Skeletal muscle tissue (tissue), 4 donors: ENCODE measurements around the gene SNX1. TPM values are rescaled to one million over a fixed set of nuclear protein-coding genes. Genes with fewer than 3 reads are reported as not detected.

Experiments used
- H3K27ac ChIP-seq: one replicate; pipeline ENCODE4 v1.7.0; 2013; ENCODE audit warnings: mild to moderate bottlenecking, low read depth, low read length, inconsistent platforms
- H3K27me3 ChIP-seq, 3 donors: one replicate each; pipeline ENCODE4 v1.7.0; 2013; ENCODE audit warnings: low read length in 3 of 3; ENCODE audit not compliant: control insufficient read depth in 3 of 3, insufficient read depth in 3 of 3
- H3K36me3 ChIP-seq, 3 donors: one replicate each; pipeline ENCODE4 v1.7.0; 2013; ENCODE audit warnings: low read length in 3 of 3; ENCODE audit not compliant: control insufficient read depth in 3 of 3, insufficient read depth in 3 of 3
- H3K4me1 ChIP-seq, 3 donors: one replicate each; pipeline ENCODE4 v1.7.0; 2013; ENCODE audit warnings: low read length in 3 of 3, mild to moderate bottlenecking in 3 of 3; ENCODE audit not compliant: control insufficient read depth in 3 of 3, insufficient read depth in 3 of 3
- H3K4me3 ChIP-seq, 3 donors: one replicate each; pipeline ENCODE4 v1.7.0; 2013; ENCODE audit warnings: low read length in 3 of 3
- H3K9ac ChIP-seq, 3 donors: one replicate each; pipeline ENCODE4 v1.7.0; 2013; ENCODE audit warnings: low read length in 3 of 3, mild to moderate bottlenecking in 3 of 3, moderate library complexity in 2 of 3, low read depth in 1 of 3
- H3K9me3 ChIP-seq, 3 donors: one replicate each; pipeline ENCODE4 v1.7.0; 2013; ENCODE audit warnings: low read length in 3 of 3; ENCODE audit not compliant: control insufficient read depth in 3 of 3
- total RNA-seq: library from RNA; depleted of rRNA; stranded (reverse); fragments of >200 nt; gene quantifications from one replicate; pipeline ENCODE4 v1.2.3, GENCODE V29; 2014
- donor health status: Osteomylitis.

Gene SNX1
- total RNA-seq, 1 donor from 2014 or later, result 26.6 TPM

GRCh38 chr15:64158363-64159134, 62.8 kb downstream of the SNX1 start:
- Histone ChIP-seq H3K27me3 (no peaks in the 10 kb centered on the region), H3K4me3 (no peak overlapping the region), H3K4me1 (peaks cover 13 to 30% (median 18%) of the 10 kb centered on the region in 3 donors), H3K36me3 (peaks cover 52 to 57% (median 56%) of the 10 kb centered on the region in 3 donors), H3K9ac (peak overlapping the region in 1 of 3 donors; percentile 20), H3K27ac (no peak overlapping the region), H3K9me3 (no peaks in the 10 kb centered on the region)

DNA sequence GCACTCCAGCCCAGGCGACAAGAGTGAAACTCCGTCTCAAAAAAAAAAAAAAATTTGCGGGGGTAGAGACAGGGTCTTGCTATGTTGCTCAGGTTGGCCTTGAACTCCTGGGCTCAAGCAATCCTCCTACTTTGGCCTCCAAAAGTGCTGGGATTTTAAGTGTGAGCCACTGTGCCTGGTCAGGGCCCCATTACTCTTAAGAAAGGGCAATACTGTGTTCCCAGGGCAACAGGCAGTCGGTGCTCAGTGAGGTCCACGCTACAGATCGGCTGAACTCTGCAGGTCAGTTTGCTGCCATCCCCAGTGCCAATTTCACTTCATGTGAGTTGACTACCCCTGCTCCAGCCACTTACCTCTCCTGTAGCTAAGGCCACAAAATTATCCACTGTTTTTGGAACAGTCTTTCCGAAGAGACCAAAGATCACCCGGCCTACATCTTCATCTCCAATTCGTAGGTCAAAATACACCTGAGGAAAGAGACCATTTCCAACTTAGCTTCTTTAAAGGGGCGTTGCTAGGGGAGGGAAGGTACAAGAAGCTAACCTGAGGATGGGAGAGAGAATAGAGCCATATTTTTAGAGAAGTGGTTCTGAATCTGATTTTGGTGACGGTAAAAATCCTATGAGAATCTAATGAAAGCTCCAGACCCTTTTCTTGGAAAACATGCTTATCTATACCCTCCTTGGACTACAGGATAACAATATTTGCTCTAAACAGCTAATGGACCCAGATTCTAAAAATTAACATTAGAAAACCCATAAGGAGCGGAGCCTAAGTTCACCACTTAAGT, 66.1 kb downstream of the SNX1 start:
- H3K4me3 ChIP-seq, result peak overlapping the region; percentile 93 to 97 (median 94)
- peak overlapping the region; percentile 82 for H3K27ac ChIP-seq
- H3K9ac ChIP-seq, result peak overlapping the region; percentile 82 to 93 (median 92)
- H3K4me1 ChIP-seq, result peaks cover 21 to 33% (median 22%) of the 10 kb centered on the region in 3 donors
- H3K9me3 ChIP-seq, result no peaks in the 10 kb centered on the region
- peaks cover 33 to 38% (median 36%) of the 10 kb centered on the region in 3 donors for H3K36me3 ChIP-seq
- no peaks in the 10 kb centered on the region for H3K27me3 ChIP-seq

- H3K9me3 ChIP-seq, result no peaks in the 10 kb centered on the region
- peaks cover 21 to 33% (median 22%) of the 10 kb centered on the region in 3 donors for H3K4me1 ChIP-seq
- peak overlapping the region; percentile 82 for H3K27ac ChIP-seq
- H3K27me3 ChIP-seq, result no peaks in the 10 kb centered on the region
- peaks cover 28 to 32% (median 31%) of the 10 kb centered on the region in 3 donors for H3K36me3 ChIP-seq
- H3K4me3 ChIP-seq, result peak overlapping the region; percentile 93 to 97 (median 94)
- H3K9ac ChIP-seq, result peak overlapping the region; percentile 82 to 93 (median 92)
These were observed 66.7 kb downstream of the SNX1 start for GRCh38 chr15:64162478-64162868.

DNA sequence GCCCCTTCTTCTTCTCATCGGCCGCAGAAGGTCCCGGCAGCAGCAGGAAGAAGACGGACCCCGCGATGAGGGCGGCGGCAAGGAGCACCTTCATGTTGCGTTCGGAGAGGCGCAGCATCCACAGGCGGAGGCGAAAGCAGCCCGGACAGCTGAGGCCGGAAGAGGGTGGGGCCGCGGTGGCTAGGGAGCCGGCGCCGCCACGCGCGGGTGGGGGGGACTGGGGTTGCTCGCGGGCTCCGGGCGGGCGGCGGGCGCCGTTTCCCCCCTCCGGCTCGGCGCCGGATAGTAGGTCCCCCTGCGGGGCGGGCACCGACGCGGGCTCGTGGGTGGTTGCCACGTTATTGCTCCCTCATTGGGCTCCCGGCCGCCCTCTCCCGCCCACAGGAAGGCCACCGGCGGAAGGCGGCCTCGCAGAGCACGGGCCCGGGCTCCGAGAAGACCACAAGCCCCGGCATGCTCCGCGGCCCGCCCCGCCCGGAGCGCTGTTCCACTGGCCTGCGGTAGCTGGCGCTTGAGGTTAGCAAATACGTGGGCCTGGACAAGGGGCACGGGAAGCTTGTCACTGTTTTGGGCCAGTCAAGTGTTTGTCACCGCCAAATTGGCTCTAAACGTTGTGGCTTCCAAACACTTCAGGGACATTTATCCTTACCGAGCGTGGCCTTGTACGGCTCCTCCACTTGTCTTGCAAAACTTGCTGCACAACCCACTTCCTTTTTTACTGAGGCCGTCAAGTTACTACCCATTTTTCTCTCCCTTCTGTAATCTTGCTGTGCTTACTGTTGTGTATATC, 67.3 kb downstream of the SNX1 start, which contains the start of gene PPIB:
Gene PPIB (minus strand): TSS at position 154 of the 790 bp plus-strand sequence. CDS start 36 bp downstream, at position 118.
- H3K4me1 ChIP-seq, result peaks cover 21 to 33% (median 22%) of the 10 kb centered on the region in 3 donors
- H3K27me3 ChIP-seq, result no peaks in the 10 kb centered on the region
- H3K4me3 ChIP-seq, result peak within 1 kb of the TSS; percentile 93 to 97 (median 94)
- H3K27ac ChIP-seq, result peak within 1 kb of the TSS; percentile 90
- peak within 1 kb of the TSS; percentile 82 to 93 (median 92) for H3K9ac ChIP-seq
- no peaks in the 10 kb centered on the region for H3K9me3 ChIP-seq
- peaks cover 22 to 26% (median 25%) of the 10 kb centered on the region in 3 donors for H3K36me3 ChIP-seq

GRCh38 chr15:64163659-64164362, 68.0 kb downstream of the SNX1 start:
- peak overlapping the region; percentile 76 to 88 (median 84) for H3K4me3 ChIP-seq
- H3K36me3 ChIP-seq, result peaks cover 15 to 18% (median 17%) of the 10 kb centered on the region in 3 donors
- H3K27me3 ChIP-seq, result no peaks in the 10 kb centered on the region
- H3K27ac ChIP-seq, result peak overlapping the region; percentile 90
- H3K9ac ChIP-seq, result peak overlapping the region; percentile 71 to 91 (median 82)
- no peaks in the 10 kb centered on the region for H3K9me3 ChIP-seq
- H3K4me1 ChIP-seq, result peaks cover 21 to 33% (median 22%) of the 10 kb centered on the region in 3 donors

- no peaks in the 10 kb centered on the region for H3K27me3 ChIP-seq
- no peaks in the 10 kb centered on the region for H3K9me3 ChIP-seq
- peaks cover 10 to 14% (median 13%) of the 10 kb centered on the region in 3 donors for H3K36me3 ChIP-seq
- H3K27ac ChIP-seq, result peak overlapping the region; percentile 90
- no peak overlapping the region for H3K4me3 ChIP-seq
- peaks cover 21 to 33% (median 22%) of the 10 kb centered on the region in 3 donors for H3K4me1 ChIP-seq
- no peak overlapping the region for H3K9ac ChIP-seq
These were observed 68.7 kb downstream of the SNX1 start for GRCh38 chr15:64164436-64164835.

DNA sequence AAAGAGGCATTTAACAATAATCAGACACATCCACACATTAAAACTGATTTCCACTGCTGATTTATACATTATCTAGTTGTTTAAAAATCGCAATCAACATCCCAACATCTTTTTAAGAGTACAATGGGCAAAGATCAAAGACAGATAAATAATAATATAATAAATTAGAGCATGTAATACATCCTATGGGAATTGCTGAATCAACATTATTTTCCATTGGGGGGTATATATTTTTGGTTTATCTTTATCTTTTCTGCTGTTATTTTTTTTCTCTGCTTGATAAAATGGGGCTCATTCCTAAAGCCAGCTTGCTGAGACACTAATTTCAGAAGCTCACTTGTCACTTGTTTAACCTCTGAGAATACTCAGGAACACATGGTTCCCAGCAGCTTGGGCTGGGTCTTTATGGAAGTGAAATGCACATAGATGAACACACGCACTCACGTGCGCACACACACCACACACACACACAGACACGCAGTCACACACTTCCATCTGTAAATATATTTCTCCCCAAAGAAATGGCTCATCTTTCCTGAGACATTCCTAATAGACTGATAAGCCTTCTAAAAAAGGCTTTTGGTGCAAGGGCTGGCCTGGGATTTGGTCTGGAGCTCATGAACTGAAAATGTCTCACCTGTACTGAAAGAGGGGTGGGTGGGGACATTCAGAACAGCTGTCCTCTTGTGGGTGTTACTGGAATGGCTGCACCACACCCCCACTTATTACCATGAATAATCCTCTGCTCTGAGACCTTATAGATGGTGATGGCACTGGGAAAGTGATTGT, 70.5 kb downstream of the SNX1 start:
- peaks cover 17 to 27% (median 22%) of the 10 kb centered on the region in 3 donors for H3K4me1 ChIP-seq
- H3K9ac ChIP-seq, result no peak overlapping the region
- H3K27me3 ChIP-seq, result no peaks in the 10 kb centered on the region
- no peaks in the 10 kb centered on the region for H3K9me3 ChIP-seq
- no peak overlapping the region for H3K4me3 ChIP-seq
- no peak overlapping the region for H3K27ac ChIP-seq
- peaks cover 3 to 6% (median 3%) of the 10 kb centered on the region in 3 donors for H3K36me3 ChIP-seq

GRCh38 chr15:64180235-64180824, 84.5 kb downstream of the SNX1 start:
- peaks cover 6 to 21% (median 13%) of the 10 kb centered on the region in 3 donors for H3K36me3 ChIP-seq
- no peaks in the 10 kb centered on the region for H3K9me3 ChIP-seq
- no peaks in the 10 kb centered on the region for H3K27me3 ChIP-seq
- H3K4me1 ChIP-seq, result no peaks in the 10 kb centered on the region
- no peak overlapping the region for H3K9ac ChIP-seq
- no peak overlapping the region for H3K27ac ChIP-seq
- H3K4me3 ChIP-seq, result no peak overlapping the region
